Caco-2 (cell line): ENCODE results near the gene RPL6. TPM values are rescaled to one million over a fixed set of nuclear protein-coding genes. Genes with fewer than 3 reads are reported as not detected.
"Not testable (repeated sequence)": the region's sequence is repeated elsewhere in the genome, so short reads cannot be mapped to it uniquely, and the experiment has no call there.

ENCODE experiments used
- BruUV-seq: library from RNA; stranded (reverse); fragments of 400-500 nt; replicated peaks from 2 replicates; lab custom pipeline; 2021; lab: Mats Ljungman, UMichigan
- CTCF ChIA-PET: fragments of 300-600 bp; sonication (Branson Sonifier 250); formaldehyde crosslinking; loops from one replicate; lab custom pipeline; 2022; ENCODE audit warnings: antibody characterized with exemption; lab: Charles Lee
- POLR2A ChIA-PET: fragments of 300-600 bp; sonication (Branson Sonifier 250); formaldehyde crosslinking; loops from one replicate; lab custom pipeline; 2022; ENCODE audit warnings: antibody characterized with exemption; lab: Charles Lee
- DNase-seq, 2 experiments: peaks; one replicate each; pipeline versions ENCODE4 v3.0.0 to v3.0.0-alpha.2; 2020 to 2022
- H3K27me3 ChIP-seq: replicated peaks from 2 replicates; pipeline ENCODE4 v1.6.0; 2011; ENCODE audit warnings: low read length; ENCODE audit not compliant: control insufficient read depth, insufficient read depth
- H3K36me3 ChIP-seq: 2 replicates; pipeline ENCODE4 v1.5.1; 2011; ENCODE audit warnings: low read length; ENCODE audit not compliant: control insufficient read depth, insufficient read depth
- H3K4me1 ChIP-seq: fragments of 250-450 bp; sonication (Bioruptor Pico); 2 replicates; pipeline ENCODE4 v1.5.1; 2020; ENCODE audit warnings: mild to moderate bottlenecking
- H3K4me3 ChIP-seq: 2 replicates; pipeline ENCODE4 v1.5.1; 2011; ENCODE audit warnings: low read depth, mild to moderate bottlenecking, control low read depth, low read length
- H3K9me3 ChIP-seq: fragments of 250-450 bp; sonication (Bioruptor Pico); 2 replicates; pipeline ENCODE4 v1.5.1; 2020; ENCODE audit warnings: mild to moderate bottlenecking, moderate library complexity
- H3K27ac Mint-ChIP-seq: one replicate; pipeline ENCODE4 v1.8.0; 2022; ENCODE audit warnings: mixed read lengths; ENCODE audit not compliant: unreplicated experiment
- H3K27me3 Mint-ChIP-seq: one replicate; pipeline ENCODE4 v1.8.0; 2022; ENCODE audit warnings: mixed read lengths; ENCODE audit not compliant: insufficient read depth, unreplicated experiment
- H3K36me3 Mint-ChIP-seq: one replicate; pipeline ENCODE4 v1.8.0; 2022; ENCODE audit warnings: mild to moderate bottlenecking, mixed read lengths; ENCODE audit not compliant: insufficient read depth, unreplicated experiment
- H3K4me1 Mint-ChIP-seq: one replicate; pipeline ENCODE4 v1.8.0; 2022; ENCODE audit warnings: low read depth, mixed read lengths; ENCODE audit not compliant: unreplicated experiment
- H3K4me3 Mint-ChIP-seq: one replicate; pipeline ENCODE4 v1.8.0; 2022; ENCODE audit warnings: mild to moderate bottlenecking, moderate library complexity, mixed read lengths; ENCODE audit not compliant: unreplicated experiment
- H3K9me3 Mint-ChIP-seq: one replicate; pipeline ENCODE4 v1.8.0; 2022; ENCODE audit warnings: mixed read lengths; ENCODE audit not compliant: unreplicated experiment
- intact Hi-C: fragments of 100-400 bp; cut with micrococcal nuclease; formaldehyde crosslinking; loops from one replicate; pipeline ENCODE4 v1.10.0; 2022; ENCODE audit not compliant: unreplicated experiment
- total RNA-seq: library from RNA; stranded (reverse); gene quantifications from 2 replicates; pipeline ENCODE4 v1.2.3, GENCODE V29; 2022
- TF ChIP-seq, protein P1 (sequence below), 2 experiments: fragments of 200-600 bp in 1 of 2; IDR thresholded peaks; 1 replicate in 1 of 2; 2 replicates in 1 of 2; pipeline versions ENCODE4 v1.5.1 to v1.8.0; 2011 to 2022; ENCODE audit warnings: antibody characterized with exemption in 1 of 2, control low read depth in 1 of 2, inconsistent platforms in 1 of 2, low read depth in 1 of 2, low read length in 1 of 2, mild to moderate bottlenecking in 1 of 2, moderate library complexity in 1 of 2; ENCODE audit not compliant: insufficient read depth in 1 of 2, severe bottlenecking in 1 of 2, unreplicated experiment in 1 of 2

The RPL6 gene
- total RNA-seq, 1 experiment from 2014 or later: 1,460 TPM

DNA sequence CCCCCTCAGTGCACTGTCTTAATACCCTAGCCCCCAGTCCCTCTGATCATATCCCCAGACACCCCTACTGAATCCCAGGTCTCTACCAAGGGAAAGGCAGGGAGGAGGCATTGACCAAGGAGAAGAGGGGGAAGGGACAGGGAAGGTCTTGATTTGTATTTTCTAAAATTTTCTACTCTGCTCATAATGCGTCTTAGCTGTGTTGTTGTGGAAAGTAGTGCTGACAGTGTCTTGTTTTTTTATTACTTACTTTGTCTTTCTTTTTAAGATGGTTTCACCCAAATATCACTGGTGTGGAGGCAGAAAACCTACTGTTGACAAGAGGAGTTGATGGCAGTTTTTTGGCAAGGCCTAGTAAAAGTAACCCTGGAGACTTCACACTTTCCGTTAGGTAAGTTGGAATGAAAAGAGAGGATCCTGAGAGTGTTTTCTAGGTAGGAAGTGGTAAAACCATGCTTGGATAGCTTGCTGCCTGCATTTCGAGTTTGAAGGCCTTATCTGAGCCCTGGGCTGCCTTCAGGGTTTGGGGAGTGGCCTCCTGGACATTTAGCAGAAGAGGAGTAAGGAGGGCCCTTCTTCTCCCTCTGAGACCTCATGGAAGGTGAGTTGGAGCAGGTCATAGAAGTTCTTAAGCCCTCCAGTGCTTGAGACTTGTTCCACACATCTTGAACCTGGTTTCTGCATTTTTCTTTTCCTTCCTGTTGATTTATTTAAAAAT lies 36.8 kb upstream of the RPL6 start:
- no peaks in the 10 kb centered on the region for H3K36me3 ChIP-seq
- Mint-ChIP-seq H3K4me1 (no peaks in the 10 kb centered on the region), H3K27me3 (no peaks in the 10 kb centered on the region), H3K27ac (no peak overlapping the region), H3K4me3 (no peak overlapping the region), H3K9me3 (no peaks in the 10 kb centered on the region), H3K36me3 (peaks cover 53% of the 10 kb centered on the region)
- BruUV-seq: no TSS peak
- no peaks in the 10 kb centered on the region for H3K27me3 ChIP-seq
- H3K9me3 ChIP-seq: no peaks in the 10 kb centered on the region
- ChIA-PET CTCF (no interaction called here), POLR2A (no interaction called here)
- TF ChIP-seq, protein P1, sequence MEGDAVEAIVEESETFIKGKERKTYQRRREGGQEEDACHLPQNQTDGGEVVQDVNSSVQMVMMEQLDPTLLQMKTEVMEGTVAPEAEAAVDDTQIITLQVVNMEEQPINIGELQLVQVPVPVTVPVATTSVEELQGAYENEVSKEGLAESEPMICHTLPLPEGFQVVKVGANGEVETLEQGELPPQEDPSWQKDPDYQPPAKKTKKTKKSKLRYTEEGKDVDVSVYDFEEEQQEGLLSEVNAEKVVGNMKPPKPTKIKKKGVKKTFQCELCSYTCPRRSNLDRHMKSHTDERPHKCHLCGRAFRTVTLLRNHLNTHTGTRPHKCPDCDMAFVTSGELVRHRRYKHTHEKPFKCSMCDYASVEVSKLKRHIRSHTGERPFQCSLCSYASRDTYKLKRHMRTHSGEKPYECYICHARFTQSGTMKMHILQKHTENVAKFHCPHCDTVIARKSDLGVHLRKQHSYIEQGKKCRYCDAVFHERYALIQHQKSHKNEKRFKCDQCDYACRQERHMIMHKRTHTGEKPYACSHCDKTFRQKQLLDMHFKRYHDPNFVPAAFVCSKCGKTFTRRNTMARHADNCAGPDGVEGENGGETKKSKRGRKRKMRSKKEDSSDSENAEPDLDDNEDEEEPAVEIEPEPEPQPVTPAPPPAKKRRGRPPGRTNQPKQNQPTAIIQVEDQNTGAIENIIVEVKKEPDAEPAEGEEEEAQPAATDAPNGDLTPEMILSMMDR (IDR thresholded peaks at IDR 0.05; ENCODE audit: insufficient read depth in 1 of 2, low read depth in 1 of 2, low read length in 1 of 2, severe bottlenecking in 1 of 2, unreplicated experiment in 1 of 2): no peak
- no peak overlapping the region for H3K4me3 ChIP-seq
- intact Hi-C loops: no loop called here
- DNase-seq: no peak
- no peaks in the 10 kb centered on the region for H3K4me1 ChIP-seq

- TF ChIP-seq, protein P1 (IDR thresholded peaks at IDR 0.05; ENCODE audit: insufficient read depth in 1 of 2, low read depth in 1 of 2, low read length in 1 of 2, severe bottlenecking in 1 of 2, unreplicated experiment in 1 of 2): no peak
Observed at GRCh38 chr12:112443916-112444315, 34.5 kb upstream of the RPL6 start.

GRCh38 chr12:112440653-112441052 lies 31.2 kb upstream of the RPL6 start:
- BruUV-seq, DNase-seq, H3K4me1 Mint-ChIP-seq, H3K4me1 ChIP-seq, CTCF ChIA-PET, H3K27me3 ChIP-seq, H3K4me3 Mint-ChIP-seq, H3K36me3 ChIP-seq, H3K9me3 Mint-ChIP-seq, H3K27me3 Mint-ChIP-seq, H3K9me3 ChIP-seq, H3K36me3 Mint-ChIP-seq, H3K4me3 ChIP-seq, intact Hi-C loops, H3K27ac Mint-ChIP-seq, POLR2A ChIA-PET: not testable (repeated sequence)

More at GRCh38 chr12:112443916-112444315, 34.5 kb upstream of the RPL6 start:
- Mint-ChIP-seq H3K27me3 (no peaks in the 10 kb centered on the region), H3K27ac (no peak overlapping the region), H3K4me1 (no peaks in the 10 kb centered on the region), H3K36me3 (peaks cover 36% of the 10 kb centered on the region), H3K4me3 (no peak overlapping the region), H3K9me3 (no peaks in the 10 kb centered on the region)
- Histone ChIP-seq H3K36me3 (no peaks in the 10 kb centered on the region), H3K9me3 (no peaks in the 10 kb centered on the region), H3K4me1 (no peaks in the 10 kb centered on the region), H3K27me3 (no peaks in the 10 kb centered on the region), H3K4me3 (no peak overlapping the region)
- DNase-seq: no peak
- CTCF ChIA-PET: no interaction called here
- intact Hi-C loops: no loop called here
- BruUV-seq: no TSS peak
- POLR2A ChIA-PET: no interaction called here
